CD8-positive, alpha-beta memory T cell (primary cell): ENCODE data around the gene TMEM82. TPM values are rescaled to one million over a fixed set of nuclear protein-coding genes. Genes with fewer than 3 reads are reported as not detected.

Source experiments
- CTCF ChIA-PET: fragments of 350-600 bp; sonication (Branson Sonifier 250); formaldehyde crosslinking; loops from one replicate; lab custom pipeline; 2021; ENCODE audit warnings: antibody characterized with exemption; lab: Charles Lee
- POLR2A ChIA-PET: fragments of 350-600 bp; sonication (Branson Sonifier 250); formaldehyde crosslinking; loops from one replicate; lab custom pipeline; 2021; ENCODE audit warnings: antibody characterized with exemption; lab: Charles Lee
- DNase-seq, 5 donors: peaks; one replicate each; pipeline versions ENCODE4 v3.0.0 to v3.0.0-alpha.2; 2020 to 2022; ENCODE audit warnings: mixed read lengths in 1 of 5
- H3K27ac ChIP-seq: one replicate; pipeline ENCODE4 v1.7.0; 2013; ENCODE audit warnings: low read depth, mild to moderate bottlenecking, low read length, moderate library complexity
- H3K27me3 ChIP-seq: 2 replicates; pipeline ENCODE4 v1.7.0; 2013; ENCODE audit warnings: low read length, mild to moderate bottlenecking; ENCODE audit not compliant: insufficient read depth, poor library complexity, severe bottlenecking
- H3K36me3 ChIP-seq: 2 replicates; pipeline ENCODE4 v1.7.0; 2013; ENCODE audit warnings: mild to moderate bottlenecking, low read length, moderate library complexity; ENCODE audit not compliant: insufficient read depth
- H3K4me1 ChIP-seq: 2 replicates; pipeline ENCODE4 v1.7.0; 2013; ENCODE audit warnings: mild to moderate bottlenecking, low read length, moderate library complexity; ENCODE audit not compliant: insufficient read depth
- H3K4me3 ChIP-seq: 2 replicates; pipeline ENCODE4 v1.7.0; 2013; ENCODE audit warnings: mild to moderate bottlenecking, low read length
- H3K9me3 ChIP-seq: 2 replicates; pipeline ENCODE4 v1.7.0; 2013; ENCODE audit warnings: mild to moderate bottlenecking, low read length
- H3K27ac Mint-ChIP-seq, 8 donors: one replicate each; pipeline ENCODE4 v1.8.0; 2020 to 2021; ENCODE audit warnings: mixed read lengths in 8 of 8, mild to moderate bottlenecking in 6 of 8, inconsistent platforms in 3 of 8, moderate library complexity in 3 of 8
- H3K27me3 Mint-ChIP-seq, 2 donors: one replicate each; pipeline ENCODE4 v1.8.0; 2020 to 2021; ENCODE audit warnings: mixed read lengths in 2 of 2, mild to moderate bottlenecking in 1 of 2, moderate library complexity in 1 of 2
- H3K36me3 Mint-ChIP-seq, 3 donors: one replicate each; pipeline ENCODE4 v1.8.0; 2020 to 2021; ENCODE audit warnings: mixed read lengths in 3 of 3, inconsistent platforms in 1 of 3, mild to moderate bottlenecking in 1 of 3
- H3K4me1 Mint-ChIP-seq, 3 donors: one replicate each; pipeline ENCODE4 v1.8.0; 2020 to 2021; ENCODE audit warnings: mixed read lengths in 3 of 3, inconsistent platforms in 1 of 3, mild to moderate bottlenecking in 1 of 3
- H3K4me3 Mint-ChIP-seq, 7 donors: one replicate each; pipeline ENCODE4 v1.8.0; 2020 to 2021; ENCODE audit warnings: mixed read lengths in 7 of 7, mild to moderate bottlenecking in 6 of 7, moderate library complexity in 4 of 7, inconsistent platforms in 2 of 7
- H3K9me3 Mint-ChIP-seq, 5 donors: one replicate each; pipeline ENCODE4 v1.8.0; 2020 to 2022; ENCODE audit warnings: mixed read lengths in 5 of 5, mild to moderate bottlenecking in 3 of 5, moderate library complexity in 2 of 5, inconsistent platforms in 1 of 5
- polyA plus RNA-seq: library from polyadenylated mRNA; unstranded; fragments of 300-500 nt; fragmentation: Illumina TruSeq; gene quantifications from one replicate; pipeline ENCODE4 v1.2.3, GENCODE V29; 2021
- total RNA-seq, 2 experiments: library from RNA; stranded (reverse); gene quantifications; one replicate each; pipeline ENCODE4 v1.2.3, GENCODE V29; 2021

The TMEM82 gene
- total and polyA plus RNA-seq, 3 experiments from 2014 or later, result not detected

DNA sequence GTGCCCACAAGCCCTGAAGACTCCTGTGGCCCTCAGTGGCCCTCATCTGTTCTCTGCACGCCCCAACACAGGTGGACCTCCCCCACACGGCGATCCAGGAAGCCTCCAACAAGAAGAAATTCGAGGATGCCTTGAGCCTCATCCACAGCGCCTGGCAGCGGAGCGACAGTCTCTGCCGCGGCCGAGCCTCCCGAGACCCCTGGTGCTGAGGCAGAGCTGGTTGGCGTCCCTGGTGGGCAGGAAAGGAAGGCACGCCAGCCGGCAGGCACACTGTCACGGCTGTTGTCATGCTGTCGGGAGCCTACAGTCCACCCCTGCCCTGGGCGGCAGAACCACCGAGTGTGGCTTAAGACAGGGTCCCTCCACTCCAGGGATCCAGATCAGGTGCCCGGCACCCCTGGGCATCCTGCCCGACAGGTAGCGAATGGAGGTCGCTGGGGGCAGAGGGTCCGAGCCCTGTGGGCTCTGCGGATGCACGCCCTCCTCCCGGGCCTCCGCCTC is 8.5 kb upstream of the TMEM82 start:
- no peaks in the 10 kb centered on the region for H3K27me3 Mint-ChIP-seq
- POLR2A ChIA-PET, result no interaction called here
- H3K36me3 Mint-ChIP-seq, result peaks cover 0 to 50% (median 0%) of the 10 kb centered on the region in 3 donors
- Histone ChIP-seq H3K27ac (no peak overlapping the region), H3K36me3 (peaks cover 8% of the 10 kb centered on the region), H3K4me3 (no peak overlapping the region), H3K4me1 (no peaks in the 10 kb centered on the region), H3K27me3 (no peaks in the 10 kb centered on the region), H3K9me3 (no peaks in the 10 kb centered on the region)
- no peak for DNase-seq
- H3K9me3 Mint-ChIP-seq, result no peaks in the 10 kb centered on the region
- H3K4me1 Mint-ChIP-seq, result no peaks in the 10 kb centered on the region
- no peak overlapping the region for H3K27ac Mint-ChIP-seq
- no peak overlapping the region for H3K4me3 Mint-ChIP-seq
- CTCF ChIA-PET, result no interaction called here

DNA sequence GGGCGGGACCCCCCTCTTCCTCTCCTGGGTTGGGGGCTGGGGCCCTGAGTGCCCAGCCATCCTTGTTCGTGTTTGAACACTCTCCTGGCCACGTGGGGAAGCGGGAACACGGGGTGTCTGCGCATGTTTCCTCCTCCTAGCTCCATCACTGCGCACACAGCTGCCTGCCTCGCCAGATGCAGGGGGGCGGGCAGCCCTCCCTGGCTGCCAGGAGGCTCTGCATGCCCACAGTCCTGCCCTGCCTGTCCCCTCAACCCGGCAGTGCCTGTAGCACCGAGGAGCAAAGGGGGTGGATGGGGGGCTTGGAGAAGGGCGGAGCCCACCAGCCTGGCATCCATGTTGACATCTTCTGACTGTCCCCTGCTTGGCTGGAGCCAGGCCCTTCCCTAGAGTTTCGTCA is 8.0 kb upstream of the TMEM82 start:
- Mint-ChIP-seq H3K4me3 (no peak overlapping the region), H3K27ac (no peak overlapping the region), H3K4me1 (no peaks in the 10 kb centered on the region), H3K9me3 (no peaks in the 10 kb centered on the region), H3K36me3 (peaks cover 0 to 45% (median 0%) of the 10 kb centered on the region in 3 donors), H3K27me3 (no peaks in the 10 kb centered on the region)
- ChIA-PET CTCF (no interaction called here), POLR2A (no interaction called here)
- Histone ChIP-seq H3K36me3 (peaks cover 4% of the 10 kb centered on the region), H3K4me3 (no peak overlapping the region), H3K27ac (no peak overlapping the region), H3K27me3 (no peaks in the 10 kb centered on the region), H3K4me1 (no peaks in the 10 kb centered on the region), H3K9me3 (no peaks in the 10 kb centered on the region)
- no peak for DNase-seq

DNA sequence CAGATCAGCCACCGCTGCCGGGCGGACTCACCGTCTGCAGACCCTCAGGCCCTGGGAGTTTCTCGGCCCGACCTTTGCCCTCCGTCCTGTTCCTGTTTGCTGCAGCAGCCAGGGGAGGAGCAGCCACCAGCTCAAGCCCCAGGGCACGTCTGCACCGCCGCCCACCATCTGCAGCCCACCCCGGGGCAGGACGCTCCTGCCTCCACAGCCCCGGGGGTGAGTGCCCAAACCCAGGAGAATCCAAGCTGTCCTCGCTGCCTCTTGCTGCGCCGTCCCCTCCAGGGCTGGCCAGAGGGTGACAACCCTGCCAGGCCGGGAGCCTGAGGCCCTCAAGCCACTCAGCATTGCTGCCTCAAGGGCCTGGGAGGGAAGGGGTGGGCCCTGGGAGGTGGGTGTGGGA is 7.4 kb upstream of the TMEM82 start:
- H3K4me1 Mint-ChIP-seq, result no peaks in the 10 kb centered on the region
- no peaks in the 10 kb centered on the region for H3K27me3 Mint-ChIP-seq

DNA sequence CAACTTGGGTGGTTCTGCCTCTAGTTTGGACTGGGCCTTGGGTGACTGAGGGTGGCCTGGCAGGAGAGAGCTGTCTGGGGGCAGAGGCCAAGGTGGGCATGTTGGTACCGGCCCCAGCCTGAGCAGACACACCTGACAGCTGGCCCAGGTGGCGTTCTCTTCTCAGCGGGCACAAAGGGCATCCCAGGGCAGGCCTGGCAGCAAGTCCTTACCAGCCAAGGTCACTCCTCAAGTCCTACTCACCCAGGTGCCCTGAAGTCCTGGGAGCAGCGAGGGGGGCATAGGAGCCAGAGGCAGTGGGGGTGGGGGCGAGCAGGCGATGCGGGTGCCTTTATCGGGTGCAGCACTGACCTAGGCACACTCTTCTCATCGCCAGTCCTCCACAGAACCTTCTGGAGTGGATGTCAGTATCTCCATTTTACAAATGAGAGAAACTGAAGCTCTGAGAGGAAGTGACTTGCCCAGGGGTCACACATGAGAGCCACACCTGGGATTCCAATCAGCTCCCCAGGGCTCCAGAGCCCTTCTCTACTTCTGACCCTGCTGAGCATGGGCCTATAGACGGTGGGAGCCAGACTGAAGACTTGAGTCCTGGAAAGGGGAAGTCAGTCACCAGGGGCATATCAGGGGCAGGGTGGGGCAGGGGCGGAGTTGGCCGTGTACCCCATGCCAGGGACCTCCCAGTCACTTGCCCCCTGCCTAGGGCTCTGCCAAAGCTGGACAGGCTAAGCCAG is 6.8 kb upstream of the TMEM82 start:
- DNase-seq, result no peak
- no peaks in the 10 kb centered on the region for H3K4me1 Mint-ChIP-seq
- Histone ChIP-seq H3K9me3 (no peaks in the 10 kb centered on the region), H3K27ac (no peak overlapping the region), H3K27me3 (no peaks in the 10 kb centered on the region), H3K4me1 (no peaks in the 10 kb centered on the region), H3K36me3 (peaks cover 4% of the 10 kb centered on the region), H3K4me3 (no peak overlapping the region)
- H3K9me3 Mint-ChIP-seq, result no peaks in the 10 kb centered on the region
- CTCF ChIA-PET, result no interaction called here
- POLR2A ChIA-PET, result no interaction called here
- H3K27ac Mint-ChIP-seq, result peak overlapping the region in 2 of 8 donors; percentile 73 to 74
- peaks cover 0 to 38% (median 0%) of the 10 kb centered on the region in 3 donors for H3K36me3 Mint-ChIP-seq
- no peak overlapping the region for H3K4me3 Mint-ChIP-seq
- no peaks in the 10 kb centered on the region for H3K27me3 Mint-ChIP-seq

More for the DNA sequence above, 7.4 kb upstream of the TMEM82 start:
- H3K9me3 ChIP-seq, result no peaks in the 10 kb centered on the region
- Mint-ChIP-seq H3K27ac (no peak overlapping the region), H3K4me3 (no peak overlapping the region), H3K36me3 (peaks cover 0 to 40% (median 0%) of the 10 kb centered on the region in 3 donors), H3K9me3 (no peaks in the 10 kb centered on the region)
- DNase-seq, result no peak
- CTCF ChIA-PET, result no interaction called here
- H3K4me1 ChIP-seq, result no peaks in the 10 kb centered on the region
- no peaks in the 10 kb centered on the region for H3K27me3 ChIP-seq
- H3K4me3 ChIP-seq, result no peak overlapping the region
- H3K36me3 ChIP-seq, result peaks cover 4% of the 10 kb centered on the region
- H3K27ac ChIP-seq, result no peak overlapping the region
- POLR2A ChIA-PET, result no interaction called here

DNA sequence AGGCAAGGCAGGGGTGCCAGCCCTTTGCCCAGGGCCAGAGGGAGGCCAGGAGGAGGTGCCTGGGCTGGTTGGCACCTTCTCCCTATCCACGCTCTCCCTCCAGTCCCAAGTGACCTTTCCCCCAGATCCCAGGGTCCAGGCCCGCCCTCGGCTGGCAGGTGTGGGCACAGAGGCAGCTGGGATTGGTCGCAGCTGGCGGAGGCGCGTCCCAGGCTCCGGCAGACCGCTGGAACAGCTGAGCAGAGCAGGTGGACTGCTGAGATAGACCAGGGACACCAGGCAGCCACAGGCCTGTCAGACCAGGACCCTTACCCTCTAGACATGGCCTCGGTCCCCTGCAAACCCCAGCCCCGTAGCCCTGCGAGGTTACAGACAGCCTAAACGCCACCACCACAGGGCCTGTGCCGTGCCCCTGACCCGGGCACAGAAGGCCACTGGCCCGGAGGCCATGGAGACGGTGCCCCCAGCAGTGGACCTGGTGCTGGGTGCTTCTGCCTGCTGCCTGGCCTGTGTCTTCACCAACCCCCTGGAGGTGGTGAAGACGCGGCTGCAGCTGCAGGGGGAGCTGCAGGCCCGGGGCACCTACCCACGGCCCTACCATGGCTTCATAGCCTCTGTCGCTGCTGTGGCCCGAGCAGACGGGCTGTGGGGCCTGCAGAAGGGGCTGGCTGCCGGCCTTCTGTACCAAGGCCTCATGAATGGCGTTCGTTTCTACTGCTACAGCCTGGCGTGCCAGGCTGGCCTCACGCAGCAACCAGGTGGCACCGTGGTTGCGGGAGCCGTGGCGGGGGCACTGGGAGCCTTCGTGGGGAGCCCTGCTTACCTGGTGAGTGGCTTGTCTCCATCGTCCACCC is 6.0 kb upstream of the TMEM82 start, which contains the start of gene SLC25A34:
TSS of gene SLC25A34 (plus strand) at position 221 of the 854 bp plus-strand sequence. CDS start at position 449, 228 bp downstream.
- Histone ChIP-seq H3K4me1 (peaks cover 2% of the 10 kb centered on the region), H3K27ac (no peak within 1 kb of the TSS), H3K9me3 (no peaks in the 10 kb centered on the region), H3K27me3 (no peaks in the 10 kb centered on the region), H3K36me3 (peaks cover 2% of the 10 kb centered on the region), H3K4me3 (no peak within 1 kb of the TSS)
- Mint-ChIP-seq H3K36me3 (peaks cover 0 to 31% (median 0%) of the 10 kb centered on the region in 3 donors), H3K4me1 (peaks cover under 1 to 3% (median 3%) of the 10 kb centered on the region in 3 donors), H3K4me3 (no peak within 1 kb of the TSS), H3K9me3 (no peaks in the 10 kb centered on the region), H3K27me3 (no peaks in the 10 kb centered on the region), H3K27ac (peak within 1 kb of the TSS in 2 of 8 donors; percentile 73 to 83)
- ChIA-PET CTCF (no interaction called here), POLR2A (no interaction called here)
- no peak for DNase-seq

DNA sequence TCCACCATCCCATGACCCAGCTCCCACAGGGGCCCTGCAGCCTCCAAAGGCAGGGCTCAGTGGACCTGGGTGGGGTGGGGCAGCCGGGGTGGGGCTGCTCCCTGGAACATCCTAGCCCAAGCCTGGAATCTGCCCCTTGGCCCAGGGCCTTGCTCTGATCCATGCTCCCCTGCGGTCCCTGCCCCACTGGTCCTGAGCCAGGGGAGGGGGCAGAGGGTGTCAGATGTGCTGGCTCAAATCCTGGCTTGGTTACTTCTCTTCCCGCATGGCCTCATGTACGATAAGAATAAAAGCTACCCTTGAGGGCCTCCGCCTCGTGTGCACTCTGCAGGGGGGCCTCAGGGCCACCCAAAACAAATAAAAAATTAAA is 5.4 kb upstream of the TMEM82 start:
- Histone ChIP-seq H3K4me1 (peaks cover 5% of the 10 kb centered on the region), H3K36me3 (no peaks in the 10 kb centered on the region), H3K4me3 (no peak overlapping the region), H3K9me3 (no peaks in the 10 kb centered on the region), H3K27me3 (no peaks in the 10 kb centered on the region), H3K27ac (no peak overlapping the region)
- Mint-ChIP-seq H3K4me1 (peaks cover 3 to 6% (median 6%) of the 10 kb centered on the region in 3 donors), H3K9me3 (no peaks in the 10 kb centered on the region), H3K27ac (peak overlapping the region in 1 of 8 donors; percentile 83), H3K27me3 (no peaks in the 10 kb centered on the region), H3K4me3 (no peak overlapping the region), H3K36me3 (peaks cover 0 to 28% (median 0%) of the 10 kb centered on the region in 3 donors)
- ChIA-PET POLR2A (no interaction called here), CTCF (interaction anchor here (1.2 kb wide), 1 partner anchor 25 kb away, joined by 4 read pairs; no protein-coding TSS in a partner anchor)
- DNase-seq, result no peak

DNA sequence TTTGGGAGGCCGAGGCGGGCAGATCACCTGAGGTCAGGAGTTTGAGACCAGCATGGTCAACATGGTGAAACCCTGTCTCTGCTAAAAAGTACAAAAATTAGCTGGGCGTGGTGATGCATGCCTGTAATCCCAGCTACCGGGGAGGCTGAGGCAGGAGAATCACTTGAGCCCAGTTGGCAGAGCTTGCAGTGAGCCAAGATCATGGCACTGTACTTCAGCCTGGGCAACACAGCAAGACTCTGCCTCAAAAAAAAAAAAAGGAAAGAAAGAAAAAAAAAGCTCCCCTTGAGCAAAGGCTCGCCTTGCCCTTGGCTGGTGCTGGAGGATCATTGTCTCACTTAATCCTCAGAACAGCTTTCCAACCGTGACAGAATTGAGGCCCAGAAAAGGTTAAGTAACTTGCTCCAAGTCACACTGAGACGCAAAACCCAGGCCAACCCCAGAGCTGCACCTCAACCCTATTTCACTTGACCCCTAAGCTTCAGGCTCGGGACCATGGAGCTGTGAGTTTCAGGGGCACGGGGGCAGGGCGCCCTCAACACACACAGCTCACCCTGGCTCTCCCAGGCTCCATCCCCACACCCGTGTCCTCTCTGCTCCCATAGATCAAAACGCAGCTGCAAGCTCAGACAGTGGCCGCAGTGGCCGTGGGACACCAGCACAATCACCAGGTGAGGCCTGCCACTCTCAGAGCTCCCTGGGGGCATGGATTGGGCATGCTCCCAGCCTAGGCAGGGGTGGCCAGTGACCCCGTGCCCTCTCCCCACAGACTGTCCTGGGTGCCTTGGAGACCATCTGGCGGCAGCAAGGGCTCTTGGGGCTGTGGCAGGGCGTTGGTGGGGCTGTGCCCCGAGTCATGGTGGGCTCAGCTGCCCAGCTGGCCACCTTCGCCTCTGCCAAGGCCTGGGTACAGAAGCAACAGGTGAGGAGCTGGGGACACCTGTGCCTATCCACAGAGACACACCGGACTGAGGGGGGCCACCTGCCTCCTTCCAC is 4.7 kb upstream of the TMEM82 start:
- H3K36me3 ChIP-seq, result no peaks in the 10 kb centered on the region
- H3K9me3 ChIP-seq, result no peaks in the 10 kb centered on the region
- H3K4me3 Mint-ChIP-seq, result no peak overlapping the region
- no peak for DNase-seq
- H3K27ac Mint-ChIP-seq, result peak overlapping the region in 4 of 8 donors; percentile 3 to 83 (median 36)
- no peaks in the 10 kb centered on the region for H3K9me3 Mint-ChIP-seq
- H3K4me3 ChIP-seq, result no peak overlapping the region
- H3K36me3 Mint-ChIP-seq, result peaks cover 0 to 21% (median 0%) of the 10 kb centered on the region in 3 donors
- H3K27ac ChIP-seq, result no peak overlapping the region
- POLR2A ChIA-PET, result no interaction called here
- peaks cover 3 to 6% (median 6%) of the 10 kb centered on the region in 3 donors for H3K4me1 Mint-ChIP-seq
- H3K27me3 Mint-ChIP-seq, result no peaks in the 10 kb centered on the region
- CTCF ChIA-PET, result interaction anchor here (0.6 to 1.9 kb wide), 4 partner anchors 8 to 146 kb away, joined by 3 to 4 read pairs (median 4); no protein-coding TSS in a partner anchor
- peaks cover 5% of the 10 kb centered on the region for H3K4me1 ChIP-seq
- H3K27me3 ChIP-seq, result no peaks in the 10 kb centered on the region
